SK-N-SH treated with all-trans-retinoic acid at 6 μM for 48 hours (cell line): ENCODE measurements around the gene BNC2.

Experiments
- ATAC-seq: fragments of 200-7000 bp; cut with Tn5 transposase; 3 replicates; pipeline ENCODE4 v1.9.1; 2020; ENCODE audit warnings: mild to moderate bottlenecking, moderate library complexity
- ARNTL ChIP-seq: fragments of 450-650 bp; formaldehyde crosslinking; IDR thresholded peaks from 2 replicates; pipeline ENCODE4 v1.5.0; 2020; ENCODE audit warnings: low read depth, mild to moderate bottlenecking, moderate library complexity, borderline replicate concordance
- BACH2 ChIP-seq: fragments of 250-450 bp; sonication (Bioruptor Pico); IDR thresholded peaks from 2 replicates; pipeline ENCODE4 v1.9.0; 2021; ENCODE audit warnings: mild to moderate bottlenecking, borderline replicate concordance
- CSDC2 ChIP-seq: fragments of 250-450 bp; sonication (Bioruptor Pico); IDR thresholded peaks from 2 replicates; pipeline ENCODE4 v1.5.0; 2020; ENCODE audit warnings: mild to moderate bottlenecking, moderate library complexity
- ESRRG ChIP-seq: fragments of 250-450 bp; sonication (Bioruptor Pico); IDR thresholded peaks from 2 replicates; pipeline ENCODE4 v1.6.1; 2021; ENCODE audit warnings: mild to moderate bottlenecking
- GLIS3 ChIP-seq: fragments of 250-450 bp; sonication (Bioruptor Pico); IDR thresholded peaks from 2 replicates; pipeline ENCODE4 v1.5.0; 2020; ENCODE audit warnings: mild to moderate bottlenecking, moderate library complexity
- ISL1 ChIP-seq: fragments of 250-450 bp; sonication (Bioruptor Pico); IDR thresholded peaks from 2 replicates; pipeline ENCODE4 v2.1.2; 2022; ENCODE audit warnings: mild to moderate bottlenecking, moderate library complexity
- OSR1 ChIP-seq: fragments of 250-450 bp; sonication (Bioruptor Pico); IDR thresholded peaks from 2 replicates; pipeline ENCODE4 v1.8.0; 2022; ENCODE audit warnings: moderate library complexity, mild to moderate bottlenecking, inconsistent platforms
- PPARA ChIP-seq: fragments of 250-450 bp; sonication (Bioruptor Pico); IDR thresholded peaks from 2 replicates; pipeline ENCODE4 v1.5.0; 2020; ENCODE audit warnings: mild to moderate bottlenecking, borderline replicate concordance
- RARB ChIP-seq: fragments of 250-450 bp; sonication (Bioruptor Pico); IDR thresholded peaks from 2 replicates; pipeline ENCODE4 v1.8.0; 2021; ENCODE audit warnings: mild to moderate bottlenecking, moderate library complexity
- TCF4 ChIP-seq: fragments of 250-450 bp; sonication (Bioruptor Pico); IDR thresholded peaks from 2 replicates; pipeline ENCODE4 v1.8.0; 2021; ENCODE audit warnings: mild to moderate bottlenecking, moderate library complexity, borderline replicate concordance
- TOX ChIP-seq: fragments of 250-450 bp; sonication (Bioruptor Pico); IDR thresholded peaks from 2 replicates; pipeline ENCODE4 v1.8.0; 2021; ENCODE audit warnings: mild to moderate bottlenecking, moderate library complexity, borderline replicate concordance
- ZC3H10 ChIP-seq: fragments of 250-450 bp; sonication (Bioruptor Pico); IDR thresholded peaks from 2 replicates; pipeline ENCODE4 v1.5.1; 2021; ENCODE audit warnings: mild to moderate bottlenecking, moderate library complexity
- ZFP30 ChIP-seq: fragments of 450-650 bp; formaldehyde crosslinking; IDR thresholded peaks from 2 replicates; pipeline ENCODE4 v1.5.0; 2022; ENCODE audit warnings: mild to moderate bottlenecking, moderate library complexity
- ZNF565 ChIP-seq: fragments of 450-650 bp; formaldehyde crosslinking; conservative IDR thresholded peaks from 2 replicates; pipeline ENCODE4 v1.5.0; 2020; ENCODE audit warnings: low read depth, mild to moderate bottlenecking, moderate library complexity
- ZNF70 ChIP-seq: fragments of 450-650 bp; formaldehyde crosslinking; IDR thresholded peaks from 2 replicates; pipeline ENCODE4 v1.5.0; 2020; ENCODE audit warnings: mild to moderate bottlenecking, moderate library complexity
- ZNF8 ChIP-seq: fragments of 450-650 bp; formaldehyde crosslinking; IDR thresholded peaks from 2 replicates; pipeline ENCODE4 v1.5.0; 2020; ENCODE audit warnings: mild to moderate bottlenecking, moderate library complexity
- TF ChIP-seq, protein P1 (sequence below): fragments of 250-450 bp; sonication (Bioruptor Pico); IDR thresholded peaks from 2 replicates; pipeline ENCODE4 v1.5.1; 2020; ENCODE audit warnings: low read depth, mild to moderate bottlenecking, moderate library complexity
- TF ChIP-seq, protein P2 (sequence below): fragments of 250-450 bp; sonication (Bioruptor Pico); IDR thresholded peaks from 2 replicates; pipeline ENCODE4 v1.8.0; 2020; ENCODE audit warnings: mild to moderate bottlenecking, moderate library complexity, borderline replicate concordance

BNC2 gene

DNA sequence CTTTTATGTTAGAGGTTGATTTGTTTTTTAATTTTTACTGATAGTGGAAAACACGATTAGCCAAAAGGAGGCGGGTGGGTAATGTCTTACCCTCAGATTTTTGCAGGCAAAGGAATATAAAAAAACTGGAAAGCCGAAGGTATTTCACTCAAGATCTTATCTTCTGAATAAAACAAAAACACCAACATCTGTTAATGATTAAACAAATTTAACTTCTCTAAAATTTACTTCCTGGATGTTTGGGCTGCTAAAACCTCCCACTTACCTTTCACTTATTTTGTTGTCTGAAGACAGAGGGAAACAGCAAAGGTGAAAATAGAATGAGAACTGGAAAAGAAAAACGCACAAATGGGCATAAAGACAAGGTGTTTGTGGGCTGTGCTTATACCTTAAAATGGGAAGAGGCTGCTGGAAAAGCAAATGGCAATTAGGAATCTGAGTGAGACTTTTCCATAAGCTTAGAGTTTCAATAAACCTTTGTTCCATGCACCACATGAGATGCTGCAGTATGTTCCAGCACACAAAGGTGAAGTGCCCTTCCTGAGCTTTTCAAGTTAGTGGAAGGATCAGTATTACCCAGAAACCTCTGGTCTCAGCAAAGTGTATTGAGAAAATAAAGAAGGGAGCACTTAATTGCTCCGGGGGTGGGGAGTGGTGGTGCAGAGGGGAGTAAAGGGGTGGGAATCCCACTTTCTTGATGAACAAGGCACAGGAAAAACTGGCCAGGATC is 298.3 kb downstream of the BNC2 start:
- ATAC-seq, result peak; percentile 20
- TF ChIP-seq, protein P1, sequence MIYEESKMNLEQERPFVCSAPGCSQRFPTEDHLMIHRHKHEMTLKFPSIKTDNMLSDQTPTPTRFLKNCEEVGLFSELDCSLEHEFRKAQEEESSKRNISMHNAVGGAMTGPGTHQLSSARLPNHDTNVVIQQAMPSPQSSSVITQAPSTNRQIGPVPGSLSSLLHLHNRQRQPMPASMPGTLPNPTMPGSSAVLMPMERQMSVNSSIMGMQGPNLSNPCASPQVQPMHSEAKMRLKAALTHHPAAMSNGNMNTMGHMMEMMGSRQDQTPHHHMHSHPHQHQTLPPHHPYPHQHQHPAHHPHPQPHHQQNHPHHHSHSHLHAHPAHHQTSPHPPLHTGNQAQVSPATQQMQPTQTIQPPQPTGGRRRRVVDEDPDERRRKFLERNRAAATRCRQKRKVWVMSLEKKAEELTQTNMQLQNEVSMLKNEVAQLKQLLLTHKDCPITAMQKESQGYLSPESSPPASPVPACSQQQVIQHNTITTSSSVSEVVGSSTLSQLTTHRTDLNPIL (CRISPR knock-in tag), result no peak
- TF ChIP-seq TCF4 (CRISPR knock-in tag), result peak; percentile 43

DNA sequence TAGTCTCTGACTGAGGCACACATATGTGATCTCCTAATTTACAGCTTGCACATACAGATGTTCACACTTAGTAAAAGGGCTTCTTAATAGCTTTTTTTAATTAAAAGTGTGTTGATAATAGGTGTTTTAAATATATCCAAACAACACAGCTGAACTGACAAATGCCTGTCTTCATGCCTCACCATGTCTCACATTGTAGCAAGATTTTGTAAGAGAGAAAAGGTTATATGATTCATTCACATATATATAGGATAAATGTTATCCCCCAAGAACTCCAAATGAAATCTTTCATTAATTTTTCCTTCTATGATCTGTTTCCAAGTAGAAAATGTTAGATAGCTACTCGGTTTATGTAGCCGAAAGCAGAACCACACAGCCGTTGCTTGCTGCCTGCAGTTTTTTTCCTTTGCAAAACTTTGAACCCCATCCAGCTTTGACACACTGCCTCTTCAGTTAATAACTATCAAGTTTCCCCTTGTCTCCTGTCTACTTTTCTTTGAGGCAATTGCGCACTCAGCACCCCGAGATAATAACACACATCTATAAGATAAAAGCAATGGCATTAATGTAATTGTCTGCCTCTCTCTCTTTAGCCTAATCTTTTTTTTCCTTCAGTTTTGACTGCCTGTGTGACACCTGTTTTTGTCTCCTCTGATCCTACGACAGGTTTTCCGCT is 299.2 kb downstream of the BNC2 start:
- peak; percentile 52 for ATAC-seq

DNA sequence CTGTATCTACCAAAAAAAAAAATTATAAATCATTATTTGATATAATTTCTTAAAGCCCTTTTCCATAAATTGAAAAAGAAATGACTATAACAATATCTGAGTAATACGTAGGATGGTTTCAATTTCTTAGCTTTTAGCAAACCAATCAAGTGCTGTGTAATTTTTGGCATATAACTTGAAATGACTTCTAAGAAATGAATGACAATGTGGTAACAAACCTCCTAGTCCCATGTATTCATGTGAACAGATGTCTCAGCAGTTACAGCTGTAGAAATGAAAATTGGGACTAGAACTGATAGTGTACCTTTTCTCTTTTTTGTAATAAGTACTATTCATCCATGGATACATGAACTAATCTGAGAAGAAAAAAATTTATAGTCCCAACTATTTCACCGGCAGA is 307.0 kb downstream of the BNC2 start:
- no peak for TF ChIP-seq ARNTL
- no peak for ATAC-seq

More for the DNA sequence above, 299.2 kb downstream of the BNC2 start:
- TF ChIP-seq CSDC2, result no peak
- TF ChIP-seq, protein P1 (CRISPR knock-in tag), result no peak
- TF ChIP-seq RARB, result no peak
- TF ChIP-seq ZNF70 (CRISPR knock-in tag), result no peak
- no peak for TF ChIP-seq OSR1 (CRISPR knock-in tag)
- no peak for TF ChIP-seq TOX (CRISPR knock-in tag)
- TF ChIP-seq ARNTL, result no peak
- TF ChIP-seq ESRRG (CRISPR knock-in tag), result no peak
- no peak for TF ChIP-seq ZNF8 (CRISPR knock-in tag)
- TF ChIP-seq, protein P2, sequence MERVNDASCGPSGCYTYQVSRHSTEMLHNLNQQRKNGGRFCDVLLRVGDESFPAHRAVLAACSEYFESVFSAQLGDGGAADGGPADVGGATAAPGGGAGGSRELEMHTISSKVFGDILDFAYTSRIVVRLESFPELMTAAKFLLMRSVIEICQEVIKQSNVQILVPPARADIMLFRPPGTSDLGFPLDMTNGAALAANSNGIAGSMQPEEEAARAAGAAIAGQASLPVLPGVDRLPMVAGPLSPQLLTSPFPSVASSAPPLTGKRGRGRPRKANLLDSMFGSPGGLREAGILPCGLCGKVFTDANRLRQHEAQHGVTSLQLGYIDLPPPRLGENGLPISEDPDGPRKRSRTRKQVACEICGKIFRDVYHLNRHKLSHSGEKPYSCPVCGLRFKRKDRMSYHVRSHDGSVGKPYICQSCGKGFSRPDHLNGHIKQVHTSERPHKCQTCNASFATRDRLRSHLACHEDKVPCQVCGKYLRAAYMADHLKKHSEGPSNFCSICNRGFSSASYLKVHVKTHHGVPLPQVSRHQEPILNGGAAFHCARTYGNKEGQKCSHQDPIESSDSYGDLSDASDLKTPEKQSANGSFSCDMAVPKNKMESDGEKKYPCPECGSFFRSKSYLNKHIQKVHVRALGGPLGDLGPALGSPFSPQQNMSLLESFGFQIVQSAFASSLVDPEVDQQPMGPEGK, result no peak
- TF ChIP-seq BACH2, result no peak
- no peak for TF ChIP-seq ZFP30 (CRISPR knock-in tag)
- no peak for TF ChIP-seq ZC3H10 (CRISPR knock-in tag)
- TF ChIP-seq GLIS3 (CRISPR knock-in tag), result no peak
- no peak for TF ChIP-seq TCF4 (CRISPR knock-in tag)
- no peak for TF ChIP-seq PPARA (CRISPR knock-in tag)

DNA sequence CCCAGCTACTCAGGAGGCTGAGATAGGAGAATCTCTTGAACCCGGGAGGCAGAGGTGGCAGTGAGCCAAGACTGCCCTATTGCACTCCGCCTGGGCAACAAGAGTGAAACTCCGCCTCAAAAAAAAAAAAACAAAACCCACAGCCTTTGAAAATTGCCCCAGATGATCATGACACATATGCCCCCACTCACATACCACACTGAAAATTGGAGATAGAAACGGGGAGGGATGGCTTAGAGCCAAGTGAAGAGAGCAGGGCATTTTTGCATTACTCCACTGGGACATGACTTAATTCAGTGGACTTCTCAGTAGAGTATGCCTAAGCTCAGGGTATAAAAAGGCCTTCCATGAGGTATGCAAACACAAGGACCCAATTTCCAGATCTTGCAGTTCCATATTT is 309.3 kb downstream of the BNC2 start:
- ATAC-seq, result no peak
- TF ChIP-seq ISL1 (CRISPR knock-in tag), result no peak
- no peak for TF ChIP-seq ZC3H10 (CRISPR knock-in tag)
- no peak for TF ChIP-seq OSR1 (CRISPR knock-in tag)
- TF ChIP-seq TCF4 (CRISPR knock-in tag), result no peak
- TF ChIP-seq, protein P2, result no peak
- no peak for TF ChIP-seq ZNF565 (CRISPR knock-in tag)
- TF ChIP-seq, protein P1 (CRISPR knock-in tag), result no peak
- TF ChIP-seq ZNF8 (CRISPR knock-in tag), result no peak
